Mesothelial cell of epicardium (in vitro differentiated cells): ENCODE measurements around the gene IQCK. TPM values are rescaled to one million over a fixed set of nuclear protein-coding genes. Genes with fewer than 3 reads are reported as not detected.

ENCODE experiments used
- DNase-seq, 2 experiments: peaks; one replicate each; pipeline ENCODE4 v3.0.0; 2021; ENCODE audit warnings: low spot score in 2 of 2; ENCODE audit not compliant: unreplicated experiment in 2 of 2
- H3K27ac Mint-ChIP-seq: 2 replicates; pipeline ENCODE4 v1.8.0; 2021; ENCODE audit warnings: mixed read lengths
- H3K27me3 Mint-ChIP-seq: 2 replicates; pipeline ENCODE4 v1.8.0; 2021; ENCODE audit warnings: low read depth, mixed read lengths
- H3K36me3 Mint-ChIP-seq: 2 replicates; pipeline ENCODE4 v1.8.0; 2021; ENCODE audit warnings: mixed read lengths
- H3K4me1 Mint-ChIP-seq: 2 replicates; pipeline ENCODE4 v1.8.0; 2021; ENCODE audit warnings: mixed read lengths
- H3K4me3 Mint-ChIP-seq: 2 replicates; pipeline ENCODE4 v1.8.0; 2021; ENCODE audit warnings: mild to moderate bottlenecking, moderate library complexity, mixed read lengths
- H3K9me3 Mint-ChIP-seq: 2 replicates; pipeline ENCODE4 v1.8.0; 2021; ENCODE audit warnings: mixed read lengths
- total RNA-seq: library from RNA; stranded (reverse); gene quantifications from 3 replicates; pipeline ENCODE4 v1.2.1, GENCODE V29; 2021
- TF ChIP-seq, protein P1 (sequence below): fragments of 200-600 bp; sonication (generic); IDR thresholded peaks from one replicate; pipeline ENCODE4 v1.5.0; 2021; ENCODE audit warnings: antibody characterized with exemption; ENCODE audit not compliant: unreplicated experiment

The IQCK gene
- total RNA-seq, 1 donor from 2014 or later, result 16.0 TPM

DNA sequence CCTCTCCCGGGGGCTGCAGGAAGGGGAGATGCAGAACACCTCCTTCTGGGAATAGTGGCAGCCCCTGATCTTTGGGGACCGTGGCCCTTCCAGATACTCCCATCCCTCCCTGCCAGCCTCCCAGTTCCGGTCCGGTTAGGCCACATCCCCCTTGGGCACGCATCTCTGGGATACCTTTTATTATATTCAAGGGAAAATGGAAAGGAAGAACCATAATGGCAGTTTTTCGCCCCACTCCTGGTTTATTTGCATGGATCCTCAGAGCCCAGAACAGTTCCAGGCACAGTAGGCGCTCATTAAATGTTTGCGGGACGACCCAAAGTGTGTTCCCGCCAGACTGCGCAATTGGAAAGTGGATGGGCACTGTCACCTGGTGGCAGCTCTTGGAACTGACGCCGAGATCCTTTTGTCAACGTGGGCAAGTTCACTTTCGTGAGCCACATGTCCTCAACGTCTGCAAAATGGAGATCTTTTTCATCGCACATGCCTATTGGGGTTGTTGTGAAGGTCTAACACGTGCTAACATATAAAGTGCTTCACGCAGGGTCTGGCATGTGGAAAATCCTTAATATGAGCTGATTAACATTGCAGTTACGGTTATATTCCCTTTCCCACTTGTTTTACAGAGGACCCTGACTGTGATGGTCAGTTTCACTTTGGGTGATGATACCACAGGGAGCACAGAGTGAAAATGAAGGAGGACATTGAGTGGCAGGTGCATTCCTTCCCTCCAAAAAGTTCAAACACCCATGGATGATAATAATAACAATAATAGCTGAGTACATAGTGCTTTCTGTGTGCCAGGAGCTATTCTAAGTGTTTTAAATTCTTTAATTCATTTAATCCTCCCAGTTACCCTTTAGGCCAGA is 168.2 kb downstream of the IQCK start:
- Mint-ChIP-seq H3K27me3 (no peaks in the 10 kb centered on the region), H3K9me3 (no peaks in the 10 kb centered on the region), H3K4me3 (peak overlapping the region; percentile 64), H3K36me3 (peaks cover 1% of the 10 kb centered on the region), H3K27ac (no peak overlapping the region), H3K4me1 (peaks cover 16% of the 10 kb centered on the region)
- peak; percentile 52 to 82 for DNase-seq
- TF ChIP-seq, protein P1, sequence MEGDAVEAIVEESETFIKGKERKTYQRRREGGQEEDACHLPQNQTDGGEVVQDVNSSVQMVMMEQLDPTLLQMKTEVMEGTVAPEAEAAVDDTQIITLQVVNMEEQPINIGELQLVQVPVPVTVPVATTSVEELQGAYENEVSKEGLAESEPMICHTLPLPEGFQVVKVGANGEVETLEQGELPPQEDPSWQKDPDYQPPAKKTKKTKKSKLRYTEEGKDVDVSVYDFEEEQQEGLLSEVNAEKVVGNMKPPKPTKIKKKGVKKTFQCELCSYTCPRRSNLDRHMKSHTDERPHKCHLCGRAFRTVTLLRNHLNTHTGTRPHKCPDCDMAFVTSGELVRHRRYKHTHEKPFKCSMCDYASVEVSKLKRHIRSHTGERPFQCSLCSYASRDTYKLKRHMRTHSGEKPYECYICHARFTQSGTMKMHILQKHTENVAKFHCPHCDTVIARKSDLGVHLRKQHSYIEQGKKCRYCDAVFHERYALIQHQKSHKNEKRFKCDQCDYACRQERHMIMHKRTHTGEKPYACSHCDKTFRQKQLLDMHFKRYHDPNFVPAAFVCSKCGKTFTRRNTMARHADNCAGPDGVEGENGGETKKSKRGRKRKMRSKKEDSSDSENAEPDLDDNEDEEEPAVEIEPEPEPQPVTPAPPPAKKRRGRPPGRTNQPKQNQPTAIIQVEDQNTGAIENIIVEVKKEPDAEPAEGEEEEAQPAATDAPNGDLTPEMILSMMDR, result peak; percentile 99

DNA sequence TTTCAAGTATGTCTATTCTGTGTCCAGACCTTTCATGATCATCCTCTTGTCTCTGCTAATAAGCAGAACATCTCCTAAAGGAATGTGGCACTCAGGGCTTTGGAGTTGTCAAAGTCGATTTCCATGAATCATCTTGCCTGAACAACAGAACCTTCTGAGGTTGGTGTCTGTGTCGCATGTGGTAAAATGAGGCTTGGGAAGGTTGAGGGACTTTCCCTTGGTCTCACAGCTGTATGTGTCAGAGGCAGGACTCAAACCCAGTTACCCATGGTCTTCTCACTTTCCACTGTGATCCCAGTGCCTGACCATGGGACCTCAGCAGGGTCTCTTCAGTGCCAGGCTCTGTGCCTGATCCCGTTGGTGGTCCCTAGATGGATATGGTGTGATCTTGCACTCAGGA is 170.8 kb downstream of the IQCK start:
- no peak overlapping the region for H3K27ac Mint-ChIP-seq
- H3K4me1 Mint-ChIP-seq, result no peaks in the 10 kb centered on the region
- TF ChIP-seq, protein P1, result no peak
- no peak overlapping the region for H3K4me3 Mint-ChIP-seq
- H3K27me3 Mint-ChIP-seq, result no peaks in the 10 kb centered on the region
- H3K9me3 Mint-ChIP-seq, result no peaks in the 10 kb centered on the region
- no peaks in the 10 kb centered on the region for H3K36me3 Mint-ChIP-seq
- DNase-seq, result no peak

DNA sequence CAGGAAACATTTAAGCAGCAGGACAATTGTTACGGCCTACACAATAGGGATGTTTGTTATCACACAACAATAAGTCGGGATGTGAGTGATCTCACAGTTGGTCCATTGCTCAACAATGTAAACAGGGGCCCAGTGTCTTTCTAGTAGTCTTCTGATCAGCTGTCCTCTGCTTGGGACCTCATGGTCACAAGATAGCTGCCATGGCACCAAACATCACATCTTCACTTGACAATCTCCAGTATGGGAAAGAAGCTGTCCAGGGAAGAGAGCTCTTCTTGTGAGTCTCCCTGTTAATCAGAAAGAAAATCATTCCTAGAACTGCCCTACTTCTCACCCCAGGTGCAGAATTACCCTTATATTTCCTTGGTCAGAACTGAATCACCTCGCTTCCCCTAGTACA is 172.8 kb downstream of the IQCK start:
- no peak overlapping the region for H3K4me3 Mint-ChIP-seq
- TF ChIP-seq, protein P1, result no peak
- no peak for DNase-seq
- H3K27ac Mint-ChIP-seq, result no peak overlapping the region
- no peaks in the 10 kb centered on the region for H3K4me1 Mint-ChIP-seq
- H3K9me3 Mint-ChIP-seq, result no peaks in the 10 kb centered on the region
- H3K27me3 Mint-ChIP-seq, result no peaks in the 10 kb centered on the region
- no peaks in the 10 kb centered on the region for H3K36me3 Mint-ChIP-seq

DNA sequence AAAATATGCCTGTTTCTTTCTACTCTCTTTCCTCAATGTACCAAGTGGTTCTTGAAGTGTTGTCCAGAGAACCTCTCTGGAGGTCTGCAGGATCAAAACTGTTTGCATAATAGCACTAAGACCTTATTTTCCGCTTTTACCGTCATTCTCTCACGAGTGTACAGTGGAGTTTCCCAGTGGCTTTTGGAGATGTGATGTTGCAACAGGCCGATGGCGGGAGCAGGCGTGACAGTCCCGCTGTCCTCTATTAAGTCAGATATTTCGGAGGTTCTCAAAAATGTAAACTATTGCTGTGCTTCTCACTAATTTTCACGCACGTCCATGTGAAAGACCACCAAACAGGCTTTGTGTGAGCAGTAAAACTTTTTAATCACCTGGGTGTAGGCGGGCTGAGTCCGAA is 174.8 kb downstream of the IQCK start:
- no peak overlapping the region for H3K27ac Mint-ChIP-seq
- no peaks in the 10 kb centered on the region for H3K4me1 Mint-ChIP-seq
- H3K36me3 Mint-ChIP-seq, result no peaks in the 10 kb centered on the region

DNA sequence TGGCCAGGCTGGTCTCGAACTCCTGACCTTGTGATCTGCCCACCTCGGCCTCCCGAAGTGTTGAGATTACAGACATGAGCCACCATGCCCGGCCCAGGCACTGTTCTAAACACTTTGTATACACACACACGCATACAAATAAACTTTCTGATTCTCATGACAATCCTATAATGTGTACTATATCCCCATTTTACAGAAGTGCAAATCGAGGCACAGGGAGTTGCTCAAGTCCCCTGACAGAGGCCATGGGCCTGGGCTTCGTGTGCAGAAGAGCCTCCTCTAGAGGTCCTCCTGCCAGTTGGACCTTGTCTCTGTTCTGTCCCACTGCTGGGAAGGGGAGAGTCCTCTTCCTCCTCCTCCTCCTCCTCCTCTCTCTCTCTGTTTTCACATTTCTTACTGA is 176.5 kb downstream of the IQCK start:
- no peak for DNase-seq
- peaks cover 2% of the 10 kb centered on the region for H3K4me1 Mint-ChIP-seq
- TF ChIP-seq, protein P1, result no peak
- no peak overlapping the region for H3K27ac Mint-ChIP-seq
- peaks cover 6% of the 10 kb centered on the region for H3K27me3 Mint-ChIP-seq
- H3K4me3 Mint-ChIP-seq, result no peak overlapping the region
- H3K9me3 Mint-ChIP-seq, result no peaks in the 10 kb centered on the region
- no peaks in the 10 kb centered on the region for H3K36me3 Mint-ChIP-seq

More for the DNA sequence above, 174.8 kb downstream of the IQCK start:
- H3K4me3 Mint-ChIP-seq, result no peak overlapping the region
- DNase-seq, result no peak
- TF ChIP-seq, protein P1, result no peak
- no peaks in the 10 kb centered on the region for H3K27me3 Mint-ChIP-seq
- H3K9me3 Mint-ChIP-seq, result no peaks in the 10 kb centered on the region
